ENCODE measurements around the gene PSMG3.

The PSMG3 gene

DNA sequence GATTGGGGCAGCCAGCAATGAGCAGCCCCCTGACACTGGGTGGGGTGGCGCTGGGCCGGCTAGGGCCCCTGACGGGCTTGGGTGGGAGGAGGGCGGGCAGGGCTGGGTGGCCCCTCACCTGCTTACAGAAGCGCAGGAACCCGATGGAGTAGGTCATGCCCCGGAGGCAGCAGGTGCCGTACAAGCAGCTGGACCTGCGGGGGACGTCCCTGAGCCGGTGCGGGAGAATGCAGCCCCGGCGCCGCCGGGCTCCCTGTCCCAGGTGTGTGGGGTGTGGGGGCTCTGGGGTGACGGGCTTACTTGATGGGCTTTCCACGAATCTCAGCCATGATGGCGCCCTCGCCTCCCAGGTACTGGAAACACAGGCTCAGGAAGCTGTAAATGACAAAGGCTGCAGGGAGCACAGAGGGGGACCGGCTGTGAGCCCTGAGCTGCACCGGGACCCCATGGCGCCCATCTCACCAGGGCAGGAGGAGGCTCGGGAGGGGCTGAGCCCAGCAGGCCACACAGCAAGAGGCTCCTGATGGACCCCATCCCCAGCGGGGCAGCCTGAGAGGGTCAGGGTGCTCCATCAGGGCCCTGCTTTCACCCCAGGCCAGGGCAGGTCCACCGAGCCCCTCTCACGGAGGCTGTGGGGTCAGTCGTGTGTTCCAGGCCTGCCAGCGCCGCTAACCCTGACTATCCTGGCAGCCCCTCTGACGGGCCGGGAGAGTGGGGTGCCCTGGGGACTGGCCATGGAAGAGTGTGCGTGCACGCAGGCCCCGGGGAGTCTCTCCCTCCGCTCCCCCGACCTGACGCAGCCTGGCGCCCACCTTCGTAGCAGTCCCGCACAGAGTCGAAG, 19.6 kb downstream of the PSMG3 start:
- H2AFZ ChIP-seq (ENCODE audit: low read depth) = no peak overlapping the region
- no peaks in the 10 kb centered on the region for H3K4me1 ChIP-seq (ENCODE audit: low read depth, poor library complexity, severe bottlenecking)
- no peak overlapping the region for H3K27ac ChIP-seq
- no peaks in the 10 kb centered on the region for H3K36me3 ChIP-seq (ENCODE audit: insufficient read depth)
- no peak overlapping the region for H3K4me3 ChIP-seq (IDR thresholded peaks at IDR 0.05; ENCODE audit: insufficient read depth, low read depth, low read length)
- TF ChIP-seq, protein P1, sequence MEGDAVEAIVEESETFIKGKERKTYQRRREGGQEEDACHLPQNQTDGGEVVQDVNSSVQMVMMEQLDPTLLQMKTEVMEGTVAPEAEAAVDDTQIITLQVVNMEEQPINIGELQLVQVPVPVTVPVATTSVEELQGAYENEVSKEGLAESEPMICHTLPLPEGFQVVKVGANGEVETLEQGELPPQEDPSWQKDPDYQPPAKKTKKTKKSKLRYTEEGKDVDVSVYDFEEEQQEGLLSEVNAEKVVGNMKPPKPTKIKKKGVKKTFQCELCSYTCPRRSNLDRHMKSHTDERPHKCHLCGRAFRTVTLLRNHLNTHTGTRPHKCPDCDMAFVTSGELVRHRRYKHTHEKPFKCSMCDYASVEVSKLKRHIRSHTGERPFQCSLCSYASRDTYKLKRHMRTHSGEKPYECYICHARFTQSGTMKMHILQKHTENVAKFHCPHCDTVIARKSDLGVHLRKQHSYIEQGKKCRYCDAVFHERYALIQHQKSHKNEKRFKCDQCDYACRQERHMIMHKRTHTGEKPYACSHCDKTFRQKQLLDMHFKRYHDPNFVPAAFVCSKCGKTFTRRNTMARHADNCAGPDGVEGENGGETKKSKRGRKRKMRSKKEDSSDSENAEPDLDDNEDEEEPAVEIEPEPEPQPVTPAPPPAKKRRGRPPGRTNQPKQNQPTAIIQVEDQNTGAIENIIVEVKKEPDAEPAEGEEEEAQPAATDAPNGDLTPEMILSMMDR (conservative IDR thresholded peaks at IDR 0.05; ENCODE audit: low read depth, low read length) = no peak
- no peaks in the 10 kb centered on the region for H3K79me2 ChIP-seq (ENCODE audit: insufficient read depth, low read depth)
- H3K4me2 ChIP-seq = no peak overlapping the region
- no peaks in the 10 kb centered on the region for H4K20me1 ChIP-seq (ENCODE audit: insufficient read depth)
- H3K27me3 ChIP-seq (ENCODE audit: insufficient read depth, low read depth) = peaks cover 7% of the 10 kb centered on the region; the same call in 1 of the 2 replicates
- no peak overlapping the region for H3K9ac ChIP-seq

DNA sequence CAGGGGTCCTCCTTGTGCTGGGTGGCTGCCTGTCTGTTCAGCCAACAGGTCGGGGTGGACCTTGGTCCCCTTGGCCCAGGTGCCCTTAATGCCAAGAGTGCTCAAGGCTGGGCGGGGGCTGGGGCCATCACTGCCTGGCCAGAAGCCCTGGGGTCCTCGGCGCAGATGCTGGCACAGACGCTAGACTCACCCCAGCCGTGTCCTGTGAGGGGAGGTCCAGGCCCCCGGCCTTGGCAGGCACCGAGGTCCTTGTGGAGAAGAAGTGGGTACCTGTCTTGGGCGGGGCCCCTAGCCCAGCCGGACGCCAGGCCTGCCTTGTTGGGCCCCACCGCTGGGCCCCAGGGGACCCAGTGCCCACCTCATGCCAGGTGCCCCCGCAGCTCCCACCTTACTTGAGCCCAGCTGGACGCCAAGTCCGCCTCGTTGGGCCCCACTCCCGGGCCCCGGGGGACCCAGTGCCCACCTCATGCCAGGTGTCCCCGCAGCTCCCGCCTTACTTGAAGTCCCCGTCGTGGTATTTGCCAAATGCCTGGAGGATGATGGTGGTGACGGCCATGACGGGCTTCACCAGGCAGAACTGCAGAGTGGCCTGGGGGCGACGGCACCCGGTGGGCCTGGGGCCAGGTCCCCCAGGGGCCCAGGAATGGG, 20.4 kb downstream of the PSMG3 start:
- H3K4me2 ChIP-seq = no peak overlapping the region
- TF ChIP-seq, protein P1 (conservative IDR thresholded peaks at IDR 0.05; ENCODE audit: low read depth, low read length) = no peak

DNA sequence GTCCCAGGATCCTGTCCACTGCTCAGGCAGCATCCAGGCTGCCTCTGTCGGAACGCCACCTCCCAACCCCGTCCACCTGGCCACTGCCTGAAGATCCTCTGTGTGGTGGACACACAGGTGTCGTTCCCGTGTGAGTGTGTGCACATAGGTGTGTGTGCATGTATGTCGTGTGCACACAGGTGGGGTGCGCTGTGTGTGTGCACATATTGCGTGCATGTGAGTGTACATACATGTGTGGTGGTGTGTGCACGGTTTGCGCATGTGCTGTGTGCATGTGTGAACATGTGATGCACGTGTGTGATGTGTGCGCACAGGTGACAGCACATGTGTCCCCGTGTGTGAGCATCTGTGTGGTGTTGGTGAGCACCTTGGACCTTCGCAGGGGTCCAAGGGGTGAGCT, 20.9 kb downstream of the PSMG3 start:
- Histone ChIP-seq H3K9ac (no peak overlapping the region), H3K36me3 (ENCODE audit: insufficient read depth) (no peaks in the 10 kb centered on the region), H4K20me1 (ENCODE audit: insufficient read depth) (no peaks in the 10 kb centered on the region), H3K79me2 (ENCODE audit: insufficient read depth, low read depth) (no peaks in the 10 kb centered on the region), H3K27me3 (ENCODE audit: insufficient read depth, low read depth) (0 out of 2 replicates have a peak, but pooled peaks cover 3% of the 10 kb centered on the region), H3K4me3 (IDR thresholded peaks at IDR 0.05; ENCODE audit: insufficient read depth, low read depth, low read length) (no peak overlapping the region), H3K27ac (no peak overlapping the region), H3K4me1 (ENCODE audit: low read depth, poor library complexity, severe bottlenecking) (no peaks in the 10 kb centered on the region), H3K4me2 (no peak overlapping the region), H2AFZ (ENCODE audit: low read depth) (no peak overlapping the region)
- TF ChIP-seq, protein P1 (conservative IDR thresholded peaks at IDR 0.05; ENCODE audit: low read depth, low read length) = no peak

More for the DNA sequence above, 20.4 kb downstream of the PSMG3 start:
- H3K9ac ChIP-seq = no peak overlapping the region
- no peak overlapping the region for H3K27ac ChIP-seq
- H3K27me3 ChIP-seq (ENCODE audit: insufficient read depth, low read depth) = 0 out of 2 replicates have a peak, but pooled peaks cover 3% of the 10 kb centered on the region
- H3K4me3 ChIP-seq (IDR thresholded peaks at IDR 0.05; ENCODE audit: insufficient read depth, low read depth, low read length) = no peak overlapping the region
- no peaks in the 10 kb centered on the region for H3K4me1 ChIP-seq (ENCODE audit: low read depth, poor library complexity, severe bottlenecking)
- H2AFZ ChIP-seq (ENCODE audit: low read depth) = no peak overlapping the region
- no peaks in the 10 kb centered on the region for H3K36me3 ChIP-seq (ENCODE audit: insufficient read depth)
- H4K20me1 ChIP-seq (ENCODE audit: insufficient read depth) = no peaks in the 10 kb centered on the region
- no peaks in the 10 kb centered on the region for H3K79me2 ChIP-seq (ENCODE audit: insufficient read depth, low read depth)

DNA sequence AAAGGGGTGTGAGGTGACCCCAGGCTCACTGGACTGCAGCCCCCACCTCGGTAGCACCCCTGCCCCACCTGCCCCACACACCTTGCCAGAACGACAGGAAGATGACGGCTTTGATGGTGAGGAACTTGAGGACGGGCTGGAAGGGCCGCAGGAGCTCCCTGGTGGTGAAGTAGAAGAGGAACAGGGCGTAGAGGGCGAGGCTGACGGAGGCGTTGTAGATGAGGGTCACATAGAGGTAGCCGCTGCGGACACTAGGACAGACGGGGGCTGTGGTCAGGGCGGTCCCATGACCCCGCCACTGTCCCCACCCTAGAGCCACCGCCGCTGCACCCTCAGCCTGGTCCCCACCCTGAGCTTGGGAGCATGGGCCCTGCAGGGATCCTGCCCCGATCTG, 21.4 kb downstream of the PSMG3 start:
- Histone ChIP-seq H2AFZ (ENCODE audit: low read depth) (no peak overlapping the region), H3K4me3 (IDR thresholded peaks at IDR 0.05; ENCODE audit: insufficient read depth, low read depth, low read length) (no peak overlapping the region), H3K4me1 (ENCODE audit: low read depth, poor library complexity, severe bottlenecking) (no peaks in the 10 kb centered on the region), H3K4me2 (no peak overlapping the region), H3K79me2 (ENCODE audit: insufficient read depth, low read depth) (no peaks in the 10 kb centered on the region), H3K27ac (no peak overlapping the region), H3K27me3 (ENCODE audit: insufficient read depth, low read depth) (0 out of 2 replicates have a peak, but pooled peaks cover 3% of the 10 kb centered on the region), H3K9ac (no peak overlapping the region), H4K20me1 (ENCODE audit: insufficient read depth) (no peaks in the 10 kb centered on the region), H3K36me3 (ENCODE audit: insufficient read depth) (no peaks in the 10 kb centered on the region)
- TF ChIP-seq, protein P1 (conservative IDR thresholded peaks at IDR 0.05; ENCODE audit: low read depth, low read length) = no peak
